Activated T-cell treated with anti-CD3 and anti-CD28 coated beads, Interleukin-2, amount 50 U/mL, for 1 hour (primary cell): ENCODE data around the gene ZNF778.

Experiments used
- DNase-seq: peaks from one replicate; pipeline ENCODE4 v3.0.0-alpha.2; 2020

The ZNF778 gene

GRCh38 chr16:89278441-89279240, 61.1 kb downstream of the ZNF778 start:
- DNase-seq, result no peak

GRCh38 chr16:89279666-89280481, 62.4 kb downstream of the ZNF778 start:
- no peak for DNase-seq

- no peak for DNase-seq
These were observed 63.2 kb downstream of the ZNF778 start for GRCh38 chr16:89280546-89281188.

GRCh38 chr16:89281189-89281577, 63.7 kb downstream of the ZNF778 start:
- DNase-seq, result no peak

- no peak for DNase-seq
These were observed 64.3 kb downstream of the ZNF778 start for GRCh38 chr16:89281829-89282228.

GRCh38 chr16:89282523-89282922, 65.0 kb downstream of the ZNF778 start:
- no peak for DNase-seq

GRCh38 chr16:89283449-89283848, 65.9 kb downstream of the ZNF778 start:
- no peak for DNase-seq

GRCh38 chr16:89285381-89285780, 67.9 kb downstream of the ZNF778 start:
- DNase-seq, result no peak

GRCh38 chr16:89286096-89286495, 68.6 kb downstream of the ZNF778 start:
- DNase-seq, result no peak
